NCI-H526 (cell line): ENCODE results near the gene ANK3.
A peak's percentile ranks its signal among the peaks of the same experiment; 100 is the strongest.

Source experiments
- DNase-seq, 2 experiments: peaks; one replicate each; lab custom pipeline; 2025; lab: John Stamatoyannopoulos, UW

The ANK3 gene

GRCh38 chr10:60377042-60377352 lies 12.7 kb downstream of the ANK3 start:
- DNase-seq: no peak

GRCh38 chr10:60376221-60377041 lies 13.2 kb downstream of the ANK3 start:
- DNase-seq: no peak

- no peak for DNase-seq
Observed at GRCh38 chr10:60375293-60376004, 14.2 kb downstream of the ANK3 start.

- DNase-seq: no peak
Observed at GRCh38 chr10:60374836-60375235, 14.8 kb downstream of the ANK3 start.

DNA sequence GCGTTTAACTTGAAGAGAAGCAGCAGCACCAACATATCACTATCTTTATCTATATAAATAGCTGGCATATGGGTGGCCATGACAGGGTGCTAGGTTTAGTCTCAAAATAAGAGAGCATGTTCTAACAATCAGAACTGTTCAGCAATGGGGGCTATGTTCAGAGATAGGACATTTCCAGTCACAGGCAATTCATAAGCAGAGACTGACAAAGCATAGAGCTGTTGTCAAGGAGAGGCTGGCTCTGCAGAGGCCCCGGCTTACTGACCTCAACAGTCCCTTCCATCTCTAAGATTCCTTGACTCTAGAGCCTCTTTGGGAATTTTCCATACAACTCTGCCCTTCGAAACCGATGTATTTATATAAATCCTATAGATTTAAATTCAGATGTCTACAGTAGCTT lies 17.2 kb downstream of the ANK3 start:
- no peak for DNase-seq

DNA sequence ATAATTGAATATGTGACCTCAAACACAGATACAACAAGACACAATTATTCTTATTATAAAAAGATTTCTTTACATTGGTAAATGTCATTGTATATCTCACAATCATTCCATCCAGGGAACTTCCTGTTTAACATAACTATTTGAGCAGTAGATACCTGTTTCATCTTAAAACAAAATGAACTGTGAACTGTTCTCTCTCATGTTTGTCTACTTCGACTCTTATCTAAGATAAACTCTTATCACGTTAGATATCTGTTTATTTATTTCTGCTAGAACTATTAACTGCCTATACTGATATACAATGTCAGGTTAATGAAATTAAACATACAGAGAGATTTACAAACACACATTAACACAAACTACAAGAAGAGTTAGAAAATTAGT lies 20.1 kb downstream of the ANK3 start:
- no peak for DNase-seq

- DNase-seq: no peak
Observed at GRCh38 chr10:60368875-60369546, 20.7 kb downstream of the ANK3 start.

DNA sequence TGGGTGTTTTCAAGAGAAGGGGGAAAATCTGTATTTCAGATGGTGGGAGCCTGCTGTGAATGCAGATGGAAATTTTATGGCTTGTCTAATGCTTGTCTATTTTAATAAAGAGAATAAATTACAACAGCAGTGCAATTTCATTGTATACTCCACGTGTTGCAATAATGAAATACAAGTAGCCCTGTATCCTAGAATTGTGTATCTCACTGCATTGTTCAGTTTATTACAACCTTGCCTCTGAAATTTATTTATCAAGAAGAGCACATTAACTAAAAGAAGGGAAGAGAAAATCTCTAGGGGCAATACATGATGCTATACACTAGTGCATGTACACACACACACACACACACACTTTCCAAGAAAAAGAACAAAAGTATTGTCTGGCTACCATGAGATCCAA lies 21.8 kb downstream of the ANK3 start:
- no peak for DNase-seq

DNA sequence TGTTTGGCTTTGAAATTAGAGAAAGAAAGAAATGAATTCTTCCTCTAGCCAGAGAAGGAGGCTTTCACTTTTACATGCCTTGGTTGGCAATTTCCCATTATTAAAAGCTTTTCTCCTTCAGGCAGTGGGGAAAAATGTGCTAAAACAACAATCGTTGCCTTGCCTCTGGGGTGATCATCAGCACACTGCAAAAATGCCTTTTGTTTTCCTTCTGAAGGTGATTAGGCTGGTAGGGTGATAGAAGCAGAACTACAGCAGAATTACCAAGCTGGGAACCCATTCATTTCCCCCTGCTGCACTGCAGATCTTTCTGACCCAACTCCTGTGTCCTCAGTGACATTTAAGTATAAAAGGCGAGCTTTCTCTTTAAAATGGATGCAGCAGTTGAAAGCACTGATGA lies 22.2 kb downstream of the ANK3 start:
- no peak for DNase-seq

DNA sequence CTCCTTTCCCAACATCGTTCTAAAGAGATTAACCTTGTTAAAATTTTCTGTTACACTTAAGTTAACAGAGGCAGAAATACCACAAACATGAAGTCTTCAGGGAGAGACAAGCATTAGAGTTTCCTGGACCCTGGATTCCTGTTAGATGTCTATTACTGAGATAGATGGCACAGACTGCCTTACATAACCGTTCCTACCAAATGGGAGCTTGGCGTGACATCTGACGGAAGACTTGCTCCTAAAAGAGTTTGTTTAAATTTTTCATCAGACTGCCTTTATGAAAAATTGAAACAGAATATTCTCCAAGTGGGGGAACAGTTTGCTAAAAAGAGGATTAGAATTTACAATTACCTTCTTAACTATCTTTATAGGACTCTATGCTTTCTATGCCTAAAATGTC lies 22.7 kb downstream of the ANK3 start:
- no peak for DNase-seq

- no peak for DNase-seq
Observed at GRCh38 chr10:60363187-60363586, 26.5 kb downstream of the ANK3 start.

DNA sequence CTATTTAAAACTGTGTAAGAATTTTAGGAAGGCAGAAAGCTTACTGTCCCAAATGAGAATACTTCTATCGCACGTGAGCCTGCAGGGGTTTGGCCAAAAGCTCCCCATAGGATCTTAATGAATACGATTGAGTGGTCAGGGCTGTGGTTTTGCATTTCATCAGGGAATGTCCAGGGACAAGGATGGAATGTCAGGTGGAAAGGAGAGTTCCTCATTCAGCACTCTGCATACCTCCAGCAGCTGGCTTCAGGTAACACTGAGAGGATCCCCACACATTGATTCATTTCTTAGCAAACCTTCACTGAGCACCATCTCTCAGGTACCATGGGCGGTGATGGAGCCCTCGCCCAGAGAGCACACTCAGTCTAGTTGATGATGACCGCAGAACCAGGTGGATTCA lies 27.2 kb downstream of the ANK3 start:
- no peak for DNase-seq

GRCh38 chr10:60359066-60359465 lies 30.6 kb downstream of the ANK3 start:
- no peak for DNase-seq

- no peak for DNase-seq
Observed at GRCh38 chr10:60358282-60358681, 31.4 kb downstream of the ANK3 start.

GRCh38 chr10:60353519-60354258 lies 36.0 kb downstream of the ANK3 start:
- peak in 1 of 2 experiments; percentile 29 for DNase-seq

DNA sequence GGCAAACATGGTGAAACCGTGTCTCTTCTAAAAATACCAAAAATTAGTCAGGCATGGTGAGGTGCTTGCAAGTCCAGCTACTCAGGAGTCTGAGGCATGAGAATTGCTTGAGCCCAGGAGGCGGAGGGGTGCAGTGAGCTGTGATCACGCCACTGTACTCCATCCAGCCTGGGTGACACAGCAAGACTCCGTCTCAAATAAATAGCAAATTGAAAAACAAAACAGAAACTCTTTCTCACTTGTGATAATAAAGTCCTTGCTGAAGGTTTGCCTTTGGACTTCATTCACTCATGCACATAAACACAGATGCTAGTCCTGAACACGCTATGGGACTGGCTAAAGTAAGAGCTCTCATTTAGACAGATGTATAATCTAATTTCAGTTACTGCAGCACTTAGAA lies 37.6 kb downstream of the ANK3 start:
- no peak for DNase-seq

DNA sequence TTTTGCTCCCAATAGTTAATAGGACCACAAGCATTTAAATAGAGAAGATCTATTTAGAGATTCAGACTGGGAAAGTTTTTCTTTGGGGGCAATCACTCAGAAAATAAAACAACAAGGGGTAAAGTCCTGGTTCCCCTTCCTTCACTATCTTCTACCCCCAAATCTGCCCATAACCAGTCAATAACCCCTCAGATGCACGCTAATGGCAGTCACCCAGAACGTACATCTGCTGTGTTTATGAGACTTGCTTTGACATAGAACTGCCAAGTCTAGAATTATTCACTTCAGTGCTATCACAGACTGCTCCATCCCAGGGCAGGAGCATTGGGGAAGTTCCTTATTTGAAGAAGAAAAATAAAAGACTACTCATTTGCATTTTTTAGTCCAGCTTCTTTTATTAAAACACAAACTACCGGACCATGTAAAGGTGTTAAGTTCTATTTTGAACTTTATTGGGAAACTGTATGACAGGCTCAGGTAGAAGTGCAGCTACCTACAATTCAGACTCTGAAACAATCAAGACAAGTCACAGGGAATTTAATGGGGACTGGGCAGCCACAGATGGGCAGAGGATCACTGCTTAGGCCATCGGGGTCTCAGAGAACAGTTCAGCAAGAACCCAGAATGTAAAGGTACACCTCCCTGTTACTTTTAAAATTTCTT lies 38.4 kb downstream of the ANK3 start:
- DNase-seq: peak in 1 of 2 experiments; percentile 12

GRCh38 chr10:60350400-60350799 lies 39.3 kb downstream of the ANK3 start:
- DNase-seq: no peak

DNA sequence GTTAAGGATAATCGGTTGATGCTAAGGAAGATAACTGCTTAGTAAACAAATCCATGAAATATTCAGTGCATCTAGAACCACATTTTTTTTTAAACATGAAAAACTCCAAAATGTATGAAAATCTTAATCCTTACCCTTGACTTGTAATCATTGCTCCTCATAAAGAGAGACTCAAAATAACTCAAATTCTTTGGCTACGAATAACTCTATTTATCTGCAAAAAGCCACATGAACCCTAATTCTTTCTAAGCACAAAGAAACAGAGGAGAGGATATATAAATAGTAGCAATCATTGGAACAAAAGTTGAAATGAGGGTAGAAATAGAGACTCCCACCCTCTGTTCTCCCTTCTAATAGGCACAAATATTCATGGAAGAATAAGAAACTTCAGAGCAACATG lies 40.2 kb downstream of the ANK3 start:
- DNase-seq: no peak

GRCh38 chr10:60348982-60349381 lies 40.7 kb downstream of the ANK3 start:
- DNase-seq: no peak

DNA sequence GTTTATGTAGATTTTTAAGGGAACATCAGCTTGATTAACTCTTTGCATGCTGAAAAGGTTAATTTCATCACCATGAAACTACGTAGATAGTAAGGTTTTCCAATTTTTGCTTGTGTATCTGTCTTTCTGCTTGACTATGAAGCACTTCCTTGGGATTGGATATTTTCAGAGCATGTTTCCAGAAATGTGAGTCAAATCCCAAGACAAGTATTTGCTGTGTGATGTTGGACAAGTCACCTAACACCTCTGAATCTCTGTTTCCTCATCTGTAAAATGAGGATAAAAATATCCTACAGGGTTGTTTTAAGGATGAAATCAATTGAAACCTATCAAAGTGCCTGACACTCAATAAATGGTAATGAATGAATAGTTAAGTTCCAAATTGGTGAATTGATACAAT lies 42.4 kb downstream of the ANK3 start:
- no peak for DNase-seq

DNA sequence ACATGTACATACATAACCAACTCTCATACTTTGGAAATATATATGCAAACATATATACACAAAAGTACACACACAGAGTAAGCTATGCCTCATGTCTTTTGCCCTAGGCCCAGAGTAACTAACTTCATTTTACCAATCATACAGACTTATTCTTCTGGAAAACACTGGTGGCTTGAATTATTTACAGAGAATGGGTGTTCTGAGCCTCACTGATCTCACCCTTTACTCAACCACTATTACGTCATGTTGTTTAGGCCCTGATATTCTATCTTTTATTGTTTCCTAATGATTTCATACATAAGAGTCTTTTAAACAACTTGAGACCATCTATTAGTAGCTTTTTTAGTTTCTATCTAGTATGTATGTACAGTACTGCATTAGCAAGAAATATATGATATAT lies 43.0 kb downstream of the ANK3 start:
- peak in 1 of 2 experiments; percentile 12 for DNase-seq
